Measurements from ENCODE around the gene CPNE9. TPM values are rescaled to one million over a fixed set of nuclear protein-coding genes. Genes with fewer than 3 reads are reported as not detected.
A peak's percentile ranks its signal among the peaks of the same experiment; 100 is the strongest.

The CPNE9 gene
- polyA plus RNA-seq, 2 donors: 0.05 TPM; not detected in 1

GRCh38 chr3:9748031-9748430 lies 44.4 kb downstream of the CPNE9 start:
- peaks cover 20 to 33% of the 10 kb centered on the region in 2 donors for H3K36me3 ChIP-seq (ENCODE audit: control insufficient read depth in 2 of 2, insufficient read depth in 2 of 2, low read length in 1 of 2)
- H3K4me3 ChIP-seq (ENCODE audit: low read depth in 1 of 2, low read length in 2 of 2): no peak overlapping the region
- 94 to 96% methylated on average over 2 of the region's 2 CpGs for WGBS, 2 donors
- peaks cover 2 to 11% of the 10 kb centered on the region in 2 donors for H3K4me1 ChIP-seq (ENCODE audit: control insufficient read depth in 2 of 2, insufficient read depth in 2 of 2, low read length in 1 of 2)
- no peak overlapping the region for H3K27ac ChIP-seq (ENCODE audit: low read depth in 2 of 2, low read length in 1 of 2)
- no peaks in the 10 kb centered on the region for H3K9me3 ChIP-seq (ENCODE audit: control insufficient read depth in 2 of 2, insufficient read depth in 1 of 2, low read depth in 1 of 2, low read length in 1 of 2)
- no peaks in the 10 kb centered on the region for H3K27me3 ChIP-seq (ENCODE audit: control insufficient read depth in 1 of 2, insufficient read depth in 2 of 2, low read length in 2 of 2)

GRCh38 chr3:9749296-9749644 lies 45.6 kb downstream of the CPNE9 start:
- Histone ChIP-seq H3K4me1 (ENCODE audit: control insufficient read depth in 2 of 2, insufficient read depth in 2 of 2, low read length in 1 of 2) (peaks cover 2 to 11% of the 10 kb centered on the region in 2 donors), H3K9me3 (ENCODE audit: control insufficient read depth in 2 of 2, insufficient read depth in 1 of 2, low read depth in 1 of 2, low read length in 1 of 2) (no peaks in the 10 kb centered on the region), H3K27me3 (ENCODE audit: control insufficient read depth in 1 of 2, insufficient read depth in 2 of 2, low read length in 2 of 2) (no peaks in the 10 kb centered on the region), H3K27ac (ENCODE audit: low read depth in 2 of 2, low read length in 1 of 2) (peak overlapping the region; percentile 94 to 96), H3K36me3 (ENCODE audit: control insufficient read depth in 2 of 2, insufficient read depth in 2 of 2, low read length in 1 of 2) (peaks cover 9 to 25% of the 10 kb centered on the region in 2 donors), H3K4me3 (ENCODE audit: low read depth in 1 of 2, low read length in 2 of 2) (peak overlapping the region; percentile 58 to 61)
- WGBS, 2 donors: 7 to 8% methylated on average over 19 of the region's 19 CpGs

- Histone ChIP-seq H3K27me3 (ENCODE audit: control insufficient read depth in 1 of 2, insufficient read depth in 2 of 2, low read length in 2 of 2) (no peaks in the 10 kb centered on the region), H3K27ac (ENCODE audit: low read depth in 2 of 2, low read length in 1 of 2) (peak within 1 kb of the TSS; percentile 94 to 96), H3K36me3 (ENCODE audit: control insufficient read depth in 2 of 2, insufficient read depth in 2 of 2, low read length in 1 of 2) (peaks cover 8 to 21% of the 10 kb centered on the region in 2 donors), H3K9me3 (ENCODE audit: control insufficient read depth in 2 of 2, insufficient read depth in 1 of 2, low read depth in 1 of 2, low read length in 1 of 2) (no peaks in the 10 kb centered on the region), H3K4me3 (ENCODE audit: low read depth in 1 of 2, low read length in 2 of 2) (peak within 1 kb of the TSS; percentile 58 to 61), H3K4me1 (ENCODE audit: control insufficient read depth in 2 of 2, insufficient read depth in 2 of 2, low read length in 1 of 2) (peaks cover 2 to 15% of the 10 kb centered on the region in 2 donors)
- 0% methylated on average over 56 to 60 of the region's 60 CpGs for WGBS, 2 donors
Observed at GRCh38 chr3:9749645-9750555, 46.3 kb downstream of the CPNE9 start, which contains the start of gene OGG1. Gene OGG1 (plus strand): TSS chr3:9749952. CDS start chr3:9750287, 335 bp downstream.

- Histone ChIP-seq H3K4me3 (ENCODE audit: low read depth in 1 of 2, low read length in 2 of 2) (peak overlapping the region; percentile 58 to 61), H3K27me3 (ENCODE audit: control insufficient read depth in 1 of 2, insufficient read depth in 2 of 2, low read length in 2 of 2) (no peaks in the 10 kb centered on the region), H3K4me1 (ENCODE audit: control insufficient read depth in 2 of 2, insufficient read depth in 2 of 2, low read length in 1 of 2) (peaks cover 2 to 15% of the 10 kb centered on the region in 2 donors), H3K9me3 (ENCODE audit: control insufficient read depth in 2 of 2, insufficient read depth in 1 of 2, low read depth in 1 of 2, low read length in 1 of 2) (no peaks in the 10 kb centered on the region), H3K27ac (ENCODE audit: low read depth in 2 of 2, low read length in 1 of 2) (peak overlapping the region; percentile 94 to 96), H3K36me3 (ENCODE audit: control insufficient read depth in 2 of 2, insufficient read depth in 2 of 2, low read length in 1 of 2) (peaks cover 5 to 14% of the 10 kb centered on the region in 2 donors)
- 37 to 38% methylated on average over 17 of the region's 17 CpGs for WGBS, 2 donors
Observed at GRCh38 chr3:9750556-9751411, 47.2 kb downstream of the CPNE9 start.

GRCh38 chr3:9754678-9755077 lies 51.0 kb downstream of the CPNE9 start:
- no peak overlapping the region for H3K4me3 ChIP-seq (ENCODE audit: low read depth in 1 of 2, low read length in 2 of 2)
- WGBS, 2 donors: 63 to 69% methylated on average over 8 of the region's 8 CpGs
- no peaks in the 10 kb centered on the region for H3K9me3 ChIP-seq (ENCODE audit: control insufficient read depth in 2 of 2, insufficient read depth in 1 of 2, low read depth in 1 of 2, low read length in 1 of 2)
- peaks cover 3 to 17% of the 10 kb centered on the region in 2 donors for H3K36me3 ChIP-seq (ENCODE audit: control insufficient read depth in 2 of 2, insufficient read depth in 2 of 2, low read length in 1 of 2)
- H3K27ac ChIP-seq (ENCODE audit: low read depth in 2 of 2, low read length in 1 of 2): peak overlapping the region in 1 of 2 donors; percentile 34
- peaks cover 0 to 15% of the 10 kb centered on the region in 2 donors for H3K4me1 ChIP-seq (ENCODE audit: control insufficient read depth in 2 of 2, insufficient read depth in 2 of 2, low read length in 1 of 2)
- H3K27me3 ChIP-seq (ENCODE audit: control insufficient read depth in 1 of 2, insufficient read depth in 2 of 2, low read length in 2 of 2): no peaks in the 10 kb centered on the region

GRCh38 chr3:9757427-9757826 lies 53.8 kb downstream of the CPNE9 start:
- Histone ChIP-seq H3K27ac (ENCODE audit: low read depth in 2 of 2, low read length in 1 of 2) (no peak overlapping the region), H3K9me3 (ENCODE audit: control insufficient read depth in 2 of 2, insufficient read depth in 1 of 2, low read depth in 1 of 2, low read length in 1 of 2) (no peaks in the 10 kb centered on the region), H3K4me3 (ENCODE audit: low read depth in 1 of 2, low read length in 2 of 2) (no peak overlapping the region), H3K36me3 (ENCODE audit: control insufficient read depth in 2 of 2, insufficient read depth in 2 of 2, low read length in 1 of 2) (peaks cover 3 to 22% of the 10 kb centered on the region in 2 donors), H3K27me3 (ENCODE audit: control insufficient read depth in 1 of 2, insufficient read depth in 2 of 2, low read length in 2 of 2) (no peaks in the 10 kb centered on the region), H3K4me1 (ENCODE audit: control insufficient read depth in 2 of 2, insufficient read depth in 2 of 2, low read length in 1 of 2) (peaks cover 2 to 4% of the 10 kb centered on the region in 2 donors)
- 92 to 96% methylated on average over 11 to 13 of the region's 13 CpGs for WGBS, 2 donors

- 96% methylated on average over 10 of the region's 10 CpGs for WGBS, 2 donors
- H3K27me3 ChIP-seq (ENCODE audit: control insufficient read depth in 1 of 2, insufficient read depth in 2 of 2, low read length in 2 of 2): no peaks in the 10 kb centered on the region
Observed at GRCh38 chr3:9760779-9761505, 57.3 kb downstream of the CPNE9 start.

GRCh38 chr3:9761919-9762318 lies 58.3 kb downstream of the CPNE9 start:
- whole genome bisulfite sequencing, 2 donors: 88 to 91% methylated on average over 5 of the region's 5 CpGs
- Histone ChIP-seq H3K36me3 (ENCODE audit: control insufficient read depth in 2 of 2, insufficient read depth in 2 of 2, low read length in 1 of 2) (peaks cover 3 to 21% of the 10 kb centered on the region in 2 donors), H3K27ac (ENCODE audit: low read depth in 2 of 2, low read length in 1 of 2) (no peak overlapping the region)

More at GRCh38 chr3:9760779-9761505, 57.3 kb downstream of the CPNE9 start:
- H3K27ac ChIP-seq (ENCODE audit: low read depth in 2 of 2, low read length in 1 of 2): no peak overlapping the region
- peaks cover 3 to 28% of the 10 kb centered on the region in 2 donors for H3K36me3 ChIP-seq (ENCODE audit: control insufficient read depth in 2 of 2, insufficient read depth in 2 of 2, low read length in 1 of 2)
- H3K9me3 ChIP-seq (ENCODE audit: control insufficient read depth in 2 of 2, insufficient read depth in 1 of 2, low read depth in 1 of 2, low read length in 1 of 2): no peaks in the 10 kb centered on the region
- no peak overlapping the region for H3K4me3 ChIP-seq (ENCODE audit: low read depth in 1 of 2, low read length in 2 of 2)
- peaks cover 2 to 3% of the 10 kb centered on the region in 2 donors for H3K4me1 ChIP-seq (ENCODE audit: control insufficient read depth in 2 of 2, insufficient read depth in 2 of 2, low read length in 1 of 2)

GRCh38 chr3:9762871-9763270 lies 59.2 kb downstream of the CPNE9 start:
- H3K27me3 ChIP-seq (ENCODE audit: control insufficient read depth in 1 of 2, insufficient read depth in 2 of 2, low read length in 2 of 2): no peaks in the 10 kb centered on the region
- H3K4me1 ChIP-seq (ENCODE audit: control insufficient read depth in 2 of 2, insufficient read depth in 2 of 2, low read length in 1 of 2): peaks cover 2 to 3% of the 10 kb centered on the region in 2 donors
- WGBS, 2 donors: 89 to 90% methylated on average over 8 of the region's 8 CpGs
- no peak overlapping the region for H3K27ac ChIP-seq (ENCODE audit: low read depth in 2 of 2, low read length in 1 of 2)
- no peak overlapping the region for H3K4me3 ChIP-seq (ENCODE audit: low read depth in 1 of 2, low read length in 2 of 2)
- peaks cover 3 to 13% of the 10 kb centered on the region in 2 donors for H3K36me3 ChIP-seq (ENCODE audit: control insufficient read depth in 2 of 2, insufficient read depth in 2 of 2, low read length in 1 of 2)
- H3K9me3 ChIP-seq (ENCODE audit: control insufficient read depth in 2 of 2, insufficient read depth in 1 of 2, low read depth in 1 of 2, low read length in 1 of 2): no peaks in the 10 kb centered on the region

More at GRCh38 chr3:9761919-9762318, 58.3 kb downstream of the CPNE9 start:
- H3K9me3 ChIP-seq (ENCODE audit: control insufficient read depth in 2 of 2, insufficient read depth in 1 of 2, low read depth in 1 of 2, low read length in 1 of 2): no peaks in the 10 kb centered on the region
- no peak overlapping the region for H3K4me3 ChIP-seq (ENCODE audit: low read depth in 1 of 2, low read length in 2 of 2)
- peaks cover 2 to 3% of the 10 kb centered on the region in 2 donors for H3K4me1 ChIP-seq (ENCODE audit: control insufficient read depth in 2 of 2, insufficient read depth in 2 of 2, low read length in 1 of 2)
- H3K27me3 ChIP-seq (ENCODE audit: control insufficient read depth in 1 of 2, insufficient read depth in 2 of 2, low read length in 2 of 2): no peaks in the 10 kb centered on the region
